Activated CD8-positive, alpha-beta memory T cell treated with anti-CD3 and anti-CD28 coated beads, Interleukin-2, amount 50 U/mL, for 4 hours (primary cell): ENCODE data around the gene SAP25.
"Not testable (repeated sequence)": the region's sequence is repeated elsewhere in the genome, so short reads cannot be mapped to it uniquely, and the experiment has no call there.

Source experiments
- DNase-seq: peaks from one replicate; pipeline ENCODE4 v3.0.0-alpha.2; 2020

SAP25 gene

DNA sequence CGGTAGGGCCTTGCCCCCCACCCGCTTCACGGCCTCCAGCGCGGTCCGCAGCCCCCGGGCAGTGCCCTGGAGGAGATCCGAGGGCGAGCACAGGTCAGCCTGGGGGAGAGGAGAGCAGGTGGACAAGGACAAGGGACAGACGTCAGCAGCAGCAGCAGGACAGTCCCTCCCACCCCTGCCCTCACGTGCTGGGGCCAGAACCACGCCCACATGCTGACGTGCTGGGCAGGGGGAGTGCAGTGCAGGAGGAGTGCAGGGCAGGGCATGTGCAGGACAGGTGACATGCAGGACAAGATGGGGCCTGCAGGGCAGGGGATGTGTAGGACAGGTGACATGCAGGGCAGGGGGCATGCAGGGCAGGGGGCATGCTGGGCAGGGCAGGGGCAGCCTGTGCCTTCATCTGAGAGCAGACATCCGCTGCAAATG lies 1.5 kb upstream of the SAP25 start:
- DNase-seq = no peak

DNA sequence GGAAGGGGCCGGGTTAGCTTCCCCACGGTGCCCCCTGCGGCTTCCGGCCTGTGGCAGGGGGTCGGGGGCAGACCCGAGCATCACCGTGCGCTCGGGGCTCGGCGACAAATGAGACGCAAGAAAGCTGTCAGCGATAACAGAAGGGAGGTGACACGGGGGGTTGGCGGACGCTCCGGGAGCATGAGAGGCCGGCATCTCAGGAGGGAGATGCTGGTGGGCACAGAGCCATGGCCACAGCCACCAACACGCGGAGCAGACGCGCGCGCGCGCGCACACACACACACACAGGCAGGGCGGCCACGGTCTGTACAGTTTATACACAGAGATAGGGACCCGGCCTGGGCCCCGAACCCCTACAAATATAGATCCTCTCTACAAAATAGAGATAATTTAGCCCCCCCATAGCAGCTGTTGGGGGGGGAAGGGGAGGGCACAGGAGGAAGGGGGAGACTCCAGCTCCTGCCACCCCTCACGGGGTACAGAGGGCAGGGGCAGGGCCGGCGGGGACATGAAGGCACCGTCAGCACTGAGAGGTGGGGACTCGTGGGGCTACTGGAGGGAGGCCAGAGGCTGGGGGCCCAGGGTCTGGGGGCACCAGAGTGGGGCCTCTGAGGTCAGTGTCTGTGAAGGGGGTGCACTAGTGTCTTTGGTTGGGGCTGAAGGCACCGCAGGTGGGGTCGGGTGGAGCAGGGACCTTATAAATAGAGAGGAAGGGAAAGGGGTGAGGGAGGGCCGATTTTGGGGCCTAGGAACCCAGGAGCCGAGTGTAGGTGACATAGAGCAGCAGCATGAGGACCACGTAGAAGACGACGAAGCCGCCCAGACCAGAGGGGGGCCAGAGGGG lies 884 bp upstream of the SAP25 start:
- DNase-seq = no peak

GRCh38 chr7:100572949-100573675 lies 588 bp downstream of the SAP25 start:
- DNase-seq = no peak

DNA sequence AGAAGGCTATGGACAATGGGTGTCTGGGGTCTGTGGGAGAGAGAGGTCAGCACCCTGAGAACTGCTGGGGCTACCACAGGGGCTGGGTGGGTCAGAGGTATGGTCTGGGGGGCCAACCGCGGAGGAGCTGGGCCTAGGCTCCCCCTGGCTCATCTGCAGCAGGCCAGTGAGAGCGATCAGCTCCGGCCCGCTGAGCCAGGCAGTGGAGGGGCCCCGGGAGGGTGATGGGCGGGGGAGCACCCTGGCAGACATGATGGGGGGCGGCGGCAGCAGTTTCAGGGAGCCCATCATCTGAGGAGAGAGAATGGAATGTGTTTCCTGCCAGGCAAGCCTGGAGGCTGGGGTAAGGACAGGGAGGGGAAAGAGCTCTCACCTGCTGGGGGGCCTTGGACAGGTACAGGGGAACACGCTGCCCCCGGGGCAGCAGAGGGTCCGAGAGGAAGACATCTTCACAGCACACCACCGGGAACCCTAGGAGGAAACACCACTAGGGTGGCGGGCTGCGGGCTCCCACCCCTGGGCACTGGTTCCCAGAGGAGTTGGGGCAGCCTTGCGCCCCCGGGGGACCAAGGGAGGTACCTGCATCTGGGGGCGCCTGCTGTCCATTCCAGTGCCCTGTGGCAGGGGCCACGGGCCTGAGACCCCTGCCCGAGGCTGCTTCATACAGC lies 1.3 kb downstream of the SAP25 start:
- no peak for DNase-seq

DNA sequence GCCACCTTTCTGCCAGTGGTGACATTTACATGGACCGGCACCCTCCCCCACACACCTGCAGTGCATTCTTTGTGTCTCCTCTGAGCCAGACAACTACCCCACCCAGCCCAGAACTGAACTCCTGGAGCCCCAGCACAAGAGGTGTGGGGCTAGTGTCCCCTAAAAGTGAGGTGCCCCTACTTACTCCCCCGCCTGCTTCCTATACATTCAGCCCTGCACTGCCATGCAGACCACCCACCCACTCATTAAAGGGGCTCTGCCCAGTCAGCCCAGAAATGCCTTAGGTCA lies 1.9 kb downstream of the SAP25 start:
- no peak for DNase-seq

DNA sequence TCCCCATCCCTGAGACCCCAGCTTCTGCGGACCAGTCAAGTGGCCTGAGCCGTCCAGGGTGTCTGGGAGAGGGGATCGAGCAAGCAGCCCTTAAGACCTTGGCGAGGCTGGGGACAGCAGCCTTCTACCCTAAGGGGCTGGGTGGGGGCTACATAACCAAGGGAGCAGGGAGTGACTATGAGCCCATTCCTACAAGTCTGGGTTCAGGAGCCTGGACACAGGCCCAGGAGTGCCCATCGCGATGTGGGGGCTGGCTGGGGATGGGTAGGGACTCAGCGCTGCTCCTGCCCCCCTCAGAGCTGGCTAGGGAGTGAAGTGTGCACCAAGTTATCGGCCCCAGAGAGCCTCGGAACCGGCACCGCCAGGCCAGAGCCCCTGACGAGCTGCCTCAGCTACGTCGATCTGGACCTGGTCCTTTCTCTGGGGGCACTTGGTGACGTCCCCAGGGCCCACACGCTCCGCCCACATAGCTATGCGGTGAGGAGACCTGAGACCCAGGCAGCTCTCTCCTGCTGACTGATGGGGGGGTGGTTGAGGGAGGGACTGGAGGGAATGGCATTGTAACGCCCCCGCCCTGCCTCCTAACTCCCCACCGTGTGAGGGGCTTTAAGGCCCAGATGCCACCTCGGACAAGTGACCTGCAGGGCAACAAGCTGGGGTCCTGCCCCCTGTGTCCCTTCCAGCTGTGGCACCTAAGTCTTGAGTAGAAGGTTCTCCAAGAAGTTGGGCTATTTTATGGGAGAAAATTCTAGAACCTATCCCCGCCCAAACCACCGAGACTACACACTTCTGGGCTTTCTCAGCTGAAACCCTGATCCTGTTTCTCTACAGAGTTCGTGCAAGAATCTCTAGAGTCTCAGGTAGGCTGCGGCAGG lies 2.5 kb downstream of the SAP25 start:
- DNase-seq = no peak

DNA sequence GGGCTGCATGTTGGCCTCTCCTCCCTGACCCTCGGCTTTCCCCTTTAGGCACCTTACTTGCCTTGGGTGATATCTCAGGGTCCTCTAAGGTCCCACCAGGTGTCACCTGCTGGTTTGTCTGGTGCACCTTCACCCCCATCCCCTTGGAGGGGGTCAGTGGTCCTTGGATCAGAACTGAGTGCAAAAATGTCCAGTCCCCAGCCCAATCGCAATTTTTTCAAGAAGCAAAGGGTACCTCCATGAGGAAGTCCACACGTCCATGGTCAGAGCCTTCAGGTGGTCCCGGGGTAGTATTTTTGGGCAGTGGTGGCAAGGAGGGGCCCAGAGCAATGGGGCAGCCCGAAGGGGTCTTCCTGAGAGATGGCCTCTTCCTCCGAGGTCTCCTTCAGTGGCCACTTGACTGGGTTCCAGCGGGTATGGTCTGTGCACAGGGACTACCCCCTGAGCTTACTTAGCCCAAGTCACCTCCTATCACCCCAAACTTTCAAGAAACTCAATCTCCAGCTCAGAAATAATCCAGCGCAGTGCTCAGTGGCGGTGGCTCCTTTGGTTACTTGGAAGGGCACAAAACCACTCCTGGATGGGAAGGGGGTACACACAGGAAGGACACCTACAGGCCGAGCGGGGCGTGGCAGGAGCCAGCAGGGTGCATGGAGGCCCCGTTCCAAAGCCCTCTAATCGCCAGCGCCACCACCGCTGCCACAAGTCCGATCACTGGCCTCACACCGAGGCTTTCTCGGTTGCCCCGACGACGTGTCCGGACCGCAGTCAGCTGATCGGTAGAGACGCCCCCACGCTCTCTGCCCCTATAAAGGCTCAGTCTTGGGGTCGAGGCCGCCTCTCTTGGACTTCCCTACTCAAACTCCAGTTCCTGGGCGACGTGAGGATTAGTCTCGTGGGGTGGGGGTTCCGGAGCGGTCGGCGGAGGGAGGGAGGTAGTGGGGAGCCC lies 4.5 kb downstream of the SAP25 start:
- peak; percentile 49 for DNase-seq

DNA sequence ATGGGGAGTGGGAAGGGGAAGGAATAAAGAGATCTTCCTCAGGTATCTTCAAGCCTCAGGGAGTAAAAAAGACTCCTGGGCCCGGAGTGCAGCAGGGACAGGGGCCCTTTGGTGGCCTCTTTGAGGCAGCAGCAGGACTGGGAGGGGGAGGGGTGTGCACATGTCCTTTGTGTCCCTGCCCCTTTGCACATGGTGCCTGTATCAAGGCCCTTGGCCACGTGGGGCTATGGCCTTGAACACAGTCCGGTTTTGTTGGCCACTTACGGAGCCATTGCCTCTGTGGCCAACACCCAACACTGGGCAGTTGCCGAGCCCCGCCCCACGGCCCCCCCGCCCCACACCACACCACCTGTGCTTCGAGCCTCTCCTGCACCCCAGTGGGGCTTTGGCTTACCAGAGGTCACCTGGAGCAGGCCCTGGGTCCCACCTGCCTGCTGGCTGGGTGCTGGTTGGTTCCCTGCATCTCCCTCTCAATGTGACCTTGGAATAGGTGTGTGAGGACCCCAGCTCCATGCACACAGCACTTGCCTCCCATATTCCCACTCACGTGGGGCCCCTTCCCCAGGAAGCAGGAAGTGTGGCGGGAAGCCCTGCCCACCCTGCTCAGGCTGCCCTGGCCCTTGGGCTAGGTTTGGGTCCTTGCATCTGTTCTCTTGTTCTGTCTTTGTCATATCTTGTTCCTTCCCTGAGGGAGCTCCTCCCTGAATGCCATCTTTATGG lies 5.4 kb downstream of the SAP25 start:
- no peak for DNase-seq

DNA sequence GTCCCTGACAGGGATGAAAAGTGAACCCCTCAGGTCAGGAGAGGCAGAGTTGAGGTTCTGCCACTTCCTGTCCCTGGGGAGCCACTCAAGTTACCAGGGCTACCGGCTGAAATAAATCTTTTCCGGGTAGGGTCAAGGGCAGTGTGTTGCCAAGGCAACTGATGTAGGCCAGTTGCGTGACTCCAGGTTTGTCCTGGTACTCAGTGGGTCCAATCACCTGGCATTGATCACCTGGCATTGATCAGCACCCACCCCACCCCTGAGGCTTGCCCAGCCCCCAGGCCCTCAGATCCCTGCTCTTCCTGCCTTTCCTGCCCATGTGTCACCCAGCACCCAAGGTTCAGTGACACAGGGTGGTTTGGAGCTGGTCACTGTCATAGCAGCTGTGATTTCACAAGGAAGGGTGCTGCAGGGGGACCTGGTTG lies 5.9 kb downstream of the SAP25 start:
- DNase-seq = no peak

DNA sequence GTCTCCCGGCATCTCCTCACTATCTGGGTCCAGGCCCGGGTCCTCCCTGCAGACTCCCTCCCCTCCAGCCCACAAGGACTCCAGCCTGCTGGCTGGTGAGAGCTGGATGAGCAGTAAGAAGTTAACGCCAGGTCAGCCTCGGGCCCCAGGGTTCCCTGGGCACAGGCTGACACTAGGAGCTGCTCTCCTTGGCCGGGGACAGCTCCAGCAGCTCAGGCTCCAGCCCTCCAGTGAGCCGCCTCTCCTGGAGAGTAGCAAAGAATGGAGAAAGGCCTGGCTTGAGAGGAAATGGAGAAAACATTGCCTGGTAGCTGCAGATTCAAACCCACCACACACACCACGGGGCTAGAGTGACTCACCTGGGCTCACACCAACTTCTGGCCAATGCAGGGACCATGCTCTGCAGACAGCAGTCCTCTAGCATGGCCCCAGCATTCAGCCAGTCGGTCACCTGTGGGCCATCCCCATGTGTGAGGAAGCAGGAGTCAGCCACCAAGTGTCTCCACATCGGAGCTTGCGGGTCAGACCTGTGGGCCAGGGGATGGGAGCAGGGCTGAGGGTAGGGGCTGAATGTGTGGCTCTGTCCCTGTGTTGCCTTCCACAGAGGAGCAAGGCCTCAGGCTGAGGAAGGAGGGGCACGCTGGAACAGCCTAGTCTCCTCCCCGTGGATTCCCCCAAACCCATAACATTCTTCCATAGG lies 6.5 kb downstream of the SAP25 start:
- DNase-seq = no peak

- no peak for DNase-seq
Measured at GRCh38 chr7:100566018-100566531, 7.6 kb downstream of the SAP25 start.

DNA sequence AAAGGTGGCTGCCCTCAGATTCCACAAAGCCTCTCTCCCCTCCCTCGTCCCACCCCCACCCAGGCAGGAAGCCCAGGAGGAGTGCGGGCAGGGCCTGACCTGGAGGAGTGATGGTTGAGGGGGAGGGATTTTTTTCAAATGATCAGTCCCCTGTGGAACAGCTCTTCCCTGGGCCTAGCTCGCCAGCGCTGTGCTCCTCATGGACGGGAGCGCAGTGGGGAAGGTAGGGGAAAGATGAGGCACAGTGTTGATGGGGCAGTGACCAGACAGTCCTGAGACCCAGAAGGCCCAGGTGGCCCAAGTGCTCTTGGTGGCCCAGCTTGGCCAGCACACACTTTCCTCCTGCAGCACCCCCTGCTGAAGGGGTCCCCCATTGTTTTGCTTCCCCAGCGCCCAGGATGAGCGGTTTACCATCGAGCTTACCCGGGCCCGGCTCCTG lies 8.5 kb downstream of the SAP25 start:
- no peak for DNase-seq

DNA sequence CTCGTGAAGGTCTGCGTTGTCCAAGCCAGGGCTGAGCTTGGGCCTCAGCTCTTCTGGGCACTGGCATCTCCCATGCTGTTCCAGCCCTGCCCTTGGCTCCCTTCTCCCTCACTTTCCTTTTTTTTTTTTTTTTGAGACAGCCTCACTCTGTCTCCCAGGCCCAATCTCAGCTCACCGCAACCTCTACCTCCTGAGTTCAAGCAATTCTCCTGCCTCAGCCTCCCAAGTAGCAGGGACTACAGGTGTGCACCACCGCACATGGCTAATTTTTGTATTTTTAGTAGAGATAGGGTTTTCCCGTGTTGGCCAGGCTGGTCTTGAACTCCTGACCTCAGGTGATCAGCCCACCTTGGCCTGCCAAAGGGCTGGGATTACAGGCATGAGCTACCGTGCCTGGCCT lies 9.3 kb downstream of the SAP25 start:
- DNase-seq = not testable (repeated sequence)

- DNase-seq = peak; percentile 90
Measured at GRCh38 chr7:100563809-100564400, 9.8 kb downstream of the SAP25 start.

- no peak for DNase-seq
Measured at GRCh38 chr7:100563100-100563564, 10.6 kb downstream of the SAP25 start.

DNA sequence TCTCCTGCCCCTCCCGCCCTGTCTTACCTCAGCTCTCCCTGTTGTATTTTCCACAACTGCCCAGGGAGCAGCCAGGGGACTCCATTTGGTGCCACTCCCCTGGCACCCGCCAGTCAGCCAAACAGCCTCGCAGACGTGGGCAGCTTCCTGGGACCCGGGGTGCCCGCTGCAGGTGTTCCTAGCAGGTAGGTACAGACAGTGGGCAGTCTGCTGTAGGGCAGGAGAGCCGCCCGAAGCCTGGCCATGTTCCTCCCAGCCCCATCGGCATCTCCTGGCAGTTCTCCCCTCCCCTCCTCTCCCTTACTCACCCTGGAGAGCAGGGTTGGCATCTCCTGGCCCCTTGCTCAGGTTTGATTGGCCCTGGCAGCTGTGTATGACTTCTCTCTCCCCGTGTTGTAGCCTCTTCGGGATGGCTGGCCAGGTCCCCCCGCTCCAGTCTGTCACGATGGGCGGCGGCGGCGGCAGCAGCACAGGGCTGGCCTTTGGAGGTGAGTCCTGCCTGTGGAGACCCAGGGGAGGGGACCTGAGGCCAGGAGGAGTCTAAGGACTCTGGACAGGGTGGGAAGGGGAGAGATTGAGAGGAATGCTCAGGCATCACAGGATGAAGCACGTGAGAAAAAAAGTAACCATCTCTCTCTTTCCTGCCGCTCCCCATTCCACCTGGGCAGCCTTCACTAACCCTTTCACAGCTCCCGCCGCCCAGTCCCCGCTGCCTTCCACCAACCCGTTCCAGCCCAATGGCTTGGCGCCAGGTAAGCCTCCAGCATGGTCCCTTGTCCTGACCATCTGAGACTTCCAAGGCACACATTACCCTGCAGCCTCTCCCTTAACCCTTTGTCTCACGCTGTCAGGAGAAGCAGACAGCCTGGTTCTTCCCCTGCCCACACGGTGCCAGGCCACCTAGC lies 11.3 kb downstream of the SAP25 start:
- no peak for DNase-seq

- no peak for DNase-seq
Measured at GRCh38 chr7:100561491-100562194, 12.1 kb downstream of the SAP25 start.

DNA sequence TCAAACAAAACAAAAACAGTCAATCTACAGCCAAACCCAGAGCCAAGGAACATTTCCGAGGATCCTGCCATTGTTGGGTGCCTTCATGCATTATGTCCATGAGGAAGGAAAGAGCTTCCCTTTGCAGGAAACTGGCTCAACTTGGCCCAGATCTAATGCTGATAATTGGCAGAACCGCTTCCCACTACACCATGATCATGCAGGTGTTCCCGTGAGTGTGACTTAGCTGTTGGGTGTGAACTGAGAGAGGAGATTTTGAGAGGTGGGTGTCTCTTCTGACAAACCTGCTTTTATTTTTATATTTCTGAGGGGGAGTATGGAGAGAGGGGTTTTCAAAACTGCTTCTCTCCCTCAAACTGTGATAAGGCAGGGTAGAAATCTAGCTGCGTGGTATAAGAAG lies 14.6 kb downstream of the SAP25 start:
- DNase-seq = no peak
